Measurements from ENCODE around the gene PCSK4. TPM values are rescaled to one million over a fixed set of nuclear protein-coding genes. Genes with fewer than 3 reads are reported as not detected.
A peak's percentile ranks its signal among the peaks of the same experiment; 100 is the strongest.

PCSK4 gene
- total and polyA plus RNA-seq, 9 donors: 0.83 to 9.4 (median 1.9) TPM; not detected in 1

GRCh38 chr19:1491114-1491848, 1.1 kb upstream of the PCSK4 start, which contains the start of gene REEP6:
TSS of gene REEP6 (plus strand) at chr19:1491181. CDS start at chr19:1491270, 89 bp downstream.
- peaks cover 21% of the 10 kb centered on the region for H3K4me1 ChIP-seq (ENCODE audit: insufficient read depth)
- peak in 3 of 5 donors; percentile 35 to 66 (median 59) for DNase-seq
- H3K4me3 ChIP-seq: peak within 1 kb of the TSS; percentile 60
- H3K27me3 ChIP-seq: no peaks in the 10 kb centered on the region
- peak within 1 kb of the TSS; percentile 44 to 63 for H3K27ac ChIP-seq
- WGBS, 3 donors: 3% methylated on average over 56 to 73 of the region's 73 CpGs
- TF ChIP-seq POLR2A (IDR thresholded peaks at IDR 0.05) (no peak), CTCF (IDR thresholded peaks at IDR 0.05) (no peak), EP300 (IDR thresholded peaks at IDR 0.05) (no peak)
- no peaks in the 10 kb centered on the region for H3K9me3 ChIP-seq
- intact Hi-C loops (cut with DNase I): no loop called here
- H3K36me3 ChIP-seq: no peaks in the 10 kb centered on the region

- intact Hi-C loops (cut with DNase I): no loop called here
- 21 to 26% (median 25%) methylated on average over 35 to 37 of the region's 37 CpGs for WGBS, 3 donors
- TF ChIP-seq POLR2A (IDR thresholded peaks at IDR 0.05): no peak
- no peak for TF ChIP-seq EP300 (IDR thresholded peaks at IDR 0.05)
- no peak for TF ChIP-seq CTCF (IDR thresholded peaks at IDR 0.05)
- peak in 1 of 5 donors; percentile 47 for DNase-seq
- Histone ChIP-seq H3K9me3 (no peaks in the 10 kb centered on the region), H3K4me3 (peak overlapping the region; percentile 60), H3K36me3 (no peaks in the 10 kb centered on the region), H3K4me1 (ENCODE audit: insufficient read depth) (peaks cover 21% of the 10 kb centered on the region), H3K27me3 (no peaks in the 10 kb centered on the region), H3K27ac (peak overlapping the region; percentile 44 to 63)
Observed at GRCh38 chr19:1489463-1490310, 463 bp downstream of the PCSK4 start.

- H3K4me1 ChIP-seq (ENCODE audit: insufficient read depth): peaks cover 19% of the 10 kb centered on the region
- DNase-seq: peak in 3 of 5 donors; percentile 15 to 42 (median 29)
- H3K27ac ChIP-seq: no peak overlapping the region
- intact Hi-C loops (cut with DNase I): no loop called here
- H3K9me3 ChIP-seq: no peaks in the 10 kb centered on the region
- no peaks in the 10 kb centered on the region for H3K36me3 ChIP-seq
- no peaks in the 10 kb centered on the region for H3K27me3 ChIP-seq
- no peak overlapping the region for H3K4me3 ChIP-seq
- WGBS, 3 donors: 89 to 93% (median 89%) methylated on average over 11 of the region's 11 CpGs
- no peak for TF ChIP-seq EP300 (IDR thresholded peaks at IDR 0.05)
- no peak for TF ChIP-seq CTCF (IDR thresholded peaks at IDR 0.05)
- no peak for TF ChIP-seq POLR2A (IDR thresholded peaks at IDR 0.05)
Observed at GRCh38 chr19:1488282-1488601, 1.9 kb downstream of the PCSK4 start.

DNA sequence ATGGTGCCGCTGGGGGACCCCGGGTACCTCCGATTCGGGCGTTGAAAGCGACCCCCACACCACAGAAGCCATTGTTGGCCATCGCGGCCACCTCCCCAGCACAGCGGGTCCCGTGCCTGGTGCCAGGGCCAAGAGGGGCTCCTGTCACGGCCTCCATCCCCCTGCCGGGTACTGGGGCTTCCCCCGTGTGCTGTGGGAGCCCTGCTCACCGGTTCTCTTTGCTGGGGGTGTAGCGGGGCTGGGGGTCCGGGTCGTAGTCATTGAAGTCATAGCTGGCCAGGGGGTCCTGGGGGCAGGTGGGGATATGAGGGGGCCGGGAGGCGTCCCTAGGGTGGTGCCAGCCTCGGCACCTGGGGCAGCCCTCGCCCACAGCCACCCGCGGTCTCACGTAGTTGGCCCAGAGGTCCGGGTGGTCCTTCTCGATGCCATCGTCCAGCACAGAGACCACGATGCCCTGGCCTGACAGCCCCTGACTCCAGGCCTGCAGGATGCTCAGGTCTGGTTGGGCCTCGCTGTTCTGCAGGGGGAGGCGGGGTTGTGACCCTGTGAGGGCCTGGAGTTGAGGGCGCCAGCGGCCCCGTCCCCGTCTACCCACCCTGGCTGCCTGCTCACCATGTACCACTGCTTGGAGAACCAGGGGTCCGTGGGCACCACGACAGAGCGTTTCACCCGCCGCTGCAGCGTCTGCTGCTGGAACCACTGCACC, 2.4 kb downstream of the PCSK4 start:
- H3K4me1 ChIP-seq (ENCODE audit: insufficient read depth): peaks cover 14% of the 10 kb centered on the region
- 90 to 91% (median 90%) methylated on average over 35 to 40 of the region's 40 CpGs for WGBS, 3 donors

More for the DNA sequence above, 2.4 kb downstream of the PCSK4 start:
- Histone ChIP-seq H3K4me3 (no peak overlapping the region), H3K36me3 (no peaks in the 10 kb centered on the region), H3K27ac (no peak overlapping the region), H3K27me3 (no peaks in the 10 kb centered on the region), H3K9me3 (no peaks in the 10 kb centered on the region)
- TF ChIP-seq EP300 (IDR thresholded peaks at IDR 0.05) (no peak), CTCF (IDR thresholded peaks at IDR 0.05) (no peak), POLR2A (IDR thresholded peaks at IDR 0.05) (no peak)
- peak in 3 of 5 donors; percentile 24 to 45 (median 35) for DNase-seq
- intact Hi-C loops (cut with DNase I): no loop called here
